HG03045 (cell line): ENCODE measurements around the gene RLIM.

Experiments used
- ATAC-seq: cut with Tn5 transposase; IDR thresholded peaks from one replicate; pipeline ENCODE4 v1.9.1; 2021; ENCODE audit warnings: mild to moderate bottlenecking, moderate library complexity; ENCODE audit not compliant: unreplicated experiment

The RLIM gene

DNA sequence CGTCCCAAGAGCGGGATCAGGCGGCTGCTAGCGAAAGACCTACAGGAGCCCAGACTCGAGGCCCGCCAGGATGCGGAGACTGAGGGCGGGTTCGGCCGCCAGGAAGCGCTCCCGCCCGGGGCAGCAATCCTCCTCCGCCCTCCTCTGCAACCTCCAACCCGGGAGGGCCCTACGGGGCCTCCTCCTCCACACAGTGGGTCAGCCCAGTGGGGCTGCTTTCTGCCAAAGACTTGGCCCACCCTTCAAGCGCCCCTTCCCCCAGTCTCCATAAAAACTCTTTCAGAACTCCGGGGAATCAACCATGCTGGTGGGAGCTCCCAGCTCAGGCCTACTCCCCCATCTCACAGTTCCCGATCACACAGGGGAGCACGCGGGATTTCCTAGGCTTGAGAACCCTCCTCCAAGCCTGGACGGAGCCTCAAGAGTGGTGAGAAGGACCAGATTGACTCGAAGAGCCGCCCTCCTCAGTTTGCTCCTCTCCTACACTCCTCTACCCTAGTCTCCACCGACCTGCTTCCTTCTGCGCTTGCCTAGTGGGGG lies 77.5 kb downstream of the RLIM start:
- peak; percentile 14 for ATAC-seq

- peak; percentile 64 for ATAC-seq
Measured at GRCh38 chrX:74536152-74536831, 78.1 kb downstream of the RLIM start.

- peak; percentile 38 for ATAC-seq
Measured at GRCh38 chrX:74535408-74536151, 78.8 kb downstream of the RLIM start.
